CD14-positive monocyte (primary cell): Measurements from ENCODE around the gene ERMAP. TPM values are rescaled to one million over a fixed set of nuclear protein-coding genes. Genes with fewer than 3 reads are reported as not detected.

ENCODE experiments used
- DNase-seq, 3 donors: peaks; one replicate each; pipeline ENCODE4 v3.0.0-alpha.2; 2011 to 2022
- H2AFZ ChIP-seq: 2 replicates; pipeline ENCODE4 v1.6.0; 2012; ENCODE audit warnings: mild to moderate bottlenecking, low read depth, low read length, inconsistent platforms; ENCODE audit not compliant: insufficient read depth, poor library complexity, severe bottlenecking
- H3K27ac ChIP-seq, 2 donors: 1 replicate in 1 of 2; 2 replicates in 1 of 2; pipeline ENCODE4 v1.5.1; 2012 to 2013; ENCODE audit warnings: low read length in 2 of 2, control low read depth in 1 of 2, inconsistent platforms in 1 of 2, low read depth in 1 of 2, mild to moderate bottlenecking in 1 of 2
- H3K27me3 ChIP-seq, 2 donors: one replicate each; pipeline versions ENCODE4 v1.6.0 to v1.6.1; 2011 to 2013; ENCODE audit warnings: low read length in 2 of 2; ENCODE audit not compliant: control insufficient read depth in 2 of 2, insufficient read depth in 2 of 2
- H3K36me3 ChIP-seq, 2 donors: replicated peaks in 1 of 2; 1 replicate in 1 of 2; 2 replicates in 1 of 2; pipeline versions ENCODE4 v1.5.1 to v1.6.1; 2012 to 2013; ENCODE audit warnings: low read length in 2 of 2, control low read depth in 1 of 2, inconsistent platforms in 1 of 2, mild to moderate bottlenecking in 1 of 2; ENCODE audit not compliant: insufficient read depth in 2 of 2, control insufficient read depth in 1 of 2
- H3K4me1 ChIP-seq, 2 donors: 1 replicate in 1 of 2; 2 replicates in 1 of 2; pipeline versions ENCODE4 v1.5.1 to v1.6.1; 2012 to 2013; ENCODE audit warnings: low read length in 2 of 2, control low read depth in 1 of 2, inconsistent platforms in 1 of 2, mild to moderate bottlenecking in 1 of 2, moderate library complexity in 1 of 2; ENCODE audit not compliant: insufficient read depth in 2 of 2, control insufficient read depth in 1 of 2
- H3K4me2 ChIP-seq: replicated peaks from 2 replicates; pipeline ENCODE3; 2012; ENCODE audit warnings: low read length, moderate library complexity, mild to moderate bottlenecking; ENCODE audit not compliant: poor library complexity, severe bottlenecking; ENCODE audit errors: extremely low read depth
- H3K4me3 ChIP-seq, 3 experiments: fragments of 200-600 bp in 1 of 3; sonication (generic) in 1 of 3; replicated peaks in 1 of 3; 1 replicate in 2 of 3; 2 replicates in 1 of 3; pipeline ENCODE4 v1.5.1; 2011 to 2013; ENCODE audit warnings: low read length in 3 of 3, mild to moderate bottlenecking in 3 of 3, control low read depth in 2 of 3, low read depth in 2 of 3, inconsistent platforms in 1 of 3, moderate library complexity in 1 of 3
- H3K79me2 ChIP-seq: 2 replicates; pipeline ENCODE4 v1.6.0; 2012; ENCODE audit warnings: mild to moderate bottlenecking, control low read depth, inconsistent platforms, low read length, moderate library complexity; ENCODE audit not compliant: insufficient read depth
- H3K9ac ChIP-seq: 2 replicates; pipeline ENCODE4 v1.6.0; 2017; ENCODE audit warnings: low read length, mild to moderate bottlenecking; ENCODE audit not compliant: insufficient read depth, poor library complexity, severe bottlenecking
- H3K9me3 ChIP-seq, 2 donors: replicated peaks in 1 of 2; 1 replicate in 1 of 2; 2 replicates in 1 of 2; pipeline versions ENCODE4 v1.5.1 to v1.6.1; 2012 to 2013; ENCODE audit warnings: low read length in 2 of 2, control low read depth in 1 of 2; ENCODE audit not compliant: control insufficient read depth in 1 of 2, insufficient read depth in 1 of 2
- H4K20me1 ChIP-seq: 2 replicates; pipeline ENCODE4 v1.6.0; 2012; ENCODE audit warnings: mild to moderate bottlenecking, low read length, control low read depth, moderate library complexity; ENCODE audit not compliant: insufficient read depth
- H3K27ac Mint-ChIP-seq, 7 donors: one replicate each; pipeline ENCODE4 v1.8.0; 2020; ENCODE audit warnings: mild to moderate bottlenecking in 7 of 7, mixed read lengths in 7 of 7, moderate library complexity in 6 of 7, inconsistent platforms in 2 of 7
- H3K27me3 Mint-ChIP-seq, 3 donors: one replicate each; pipeline ENCODE4 v1.8.0; 2021 to 2022; ENCODE audit warnings: low read depth in 3 of 3, mild to moderate bottlenecking in 3 of 3, mixed read lengths in 3 of 3, moderate library complexity in 3 of 3, inconsistent platforms in 1 of 3
- H3K36me3 Mint-ChIP-seq, 2 donors: one replicate each; pipeline ENCODE4 v1.8.0; 2020; ENCODE audit warnings: mixed read lengths in 2 of 2, inconsistent platforms in 1 of 2, mild to moderate bottlenecking in 1 of 2
- H3K4me1 Mint-ChIP-seq: one replicate; pipeline ENCODE4 v1.8.0; 2020; ENCODE audit warnings: mild to moderate bottlenecking, mixed read lengths
- H3K4me3 Mint-ChIP-seq, 2 donors: one replicate each; pipeline ENCODE4 v1.8.0; 2020; ENCODE audit warnings: mild to moderate bottlenecking in 2 of 2, mixed read lengths in 2 of 2, moderate library complexity in 1 of 2
- H3K9me3 Mint-ChIP-seq, 7 donors: one replicate each; pipeline ENCODE4 v1.8.0; 2020 to 2022; ENCODE audit warnings: mixed read lengths in 7 of 7, mild to moderate bottlenecking in 6 of 7, moderate library complexity in 6 of 7, inconsistent platforms in 2 of 7
- WGBS: methylation state at CpG from one replicate; pipeline ENCODE4 v1.1.5; 2013; ENCODE audit warnings: missing lambda C conversion rate; ENCODE audit not compliant: insufficient coverage; 5-methylcytosine and 5-hydroxymethylcytosine counted together
- intact Hi-C, 2 donors: fragments of 100-400 bp; cut with micrococcal nuclease; formaldehyde crosslinking; loops; one replicate each; pipeline versions ENCODE4 v1.15.0 to v1.15.1; 2023
- polyA plus RNA-seq, 3 donors: library from polyadenylated mRNA; depleted of rRNA in 1 of 3; unstranded in 2 of 3; stranded (reverse) in 1 of 3; fragments of 300-500 nt in 2 of 3; fragments of >200 nt in 1 of 3; fragmentation: Illumina TruSeq in 2 of 3; gene quantifications; 1 replicate in 2 of 3; 2 replicates in 1 of 3; pipeline ENCODE4 v1.2.3, GENCODE V29; 2012 to 2021
- TF ChIP-seq, protein P1 (sequence below): fragments of 200-600 bp; IDR thresholded peaks from one replicate; pipeline ENCODE4 v1.8.0; 2022; ENCODE audit warnings: antibody characterized with exemption, mild to moderate bottlenecking

The ERMAP gene
- polyA plus RNA-seq, 3 donors = 6.0 to 22.7 (median 8.4) TPM

DNA sequence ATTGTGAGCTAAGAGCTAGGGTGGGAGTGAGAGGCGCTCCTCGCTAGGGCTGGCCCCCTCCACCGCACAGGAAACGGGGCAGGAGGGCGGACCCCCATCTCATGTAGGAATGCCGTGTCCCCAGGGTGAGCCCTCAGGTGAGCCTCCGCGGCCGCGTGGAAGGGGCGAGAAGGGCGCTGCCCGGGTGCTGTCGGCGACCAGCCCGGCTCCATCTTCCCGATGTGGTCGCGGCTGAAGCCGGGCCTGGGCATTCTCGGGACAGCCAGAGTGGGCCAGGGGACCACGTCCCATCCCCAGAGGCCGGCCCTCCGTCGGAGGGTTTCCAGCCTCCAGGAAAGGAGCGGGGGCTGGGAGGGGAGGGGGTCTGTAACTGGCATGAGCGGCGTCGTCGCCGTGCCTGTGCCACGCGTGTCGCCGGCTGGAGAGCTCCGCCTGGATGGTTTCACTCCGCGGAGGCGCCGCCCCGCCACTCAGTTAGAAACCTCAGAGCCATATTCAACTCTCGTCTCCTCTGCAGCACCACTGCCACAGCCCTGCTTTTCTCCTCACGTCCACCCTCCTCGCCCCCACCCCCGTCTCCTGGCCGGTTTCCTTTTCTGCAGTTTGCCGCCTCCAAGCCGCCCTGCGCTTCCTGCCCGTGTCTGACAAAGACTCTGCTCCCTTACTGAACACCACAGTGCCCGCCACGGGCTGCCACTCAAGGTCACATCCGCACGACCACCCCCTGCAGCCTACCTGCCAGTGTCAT is 31.8 kb upstream of the ERMAP start, which contains the start of gene TMEM269:
TSS of gene TMEM269 (plus strand) at position 46 of the 748 bp plus-strand sequence. CDS start 4,903 bp downstream, outside the sequence.
- 5% methylated on average over 54 of the region's 54 CpGs for WGBS
- Histone ChIP-seq H3K4me3 (peak within 1 kb of the TSS; percentile 14 to 56 (median 17)), H3K4me2 (peak within 1 kb of the TSS; percentile 65), H3K27ac (no peak within 1 kb of the TSS), H3K9ac (peak within 1 kb of the TSS; percentile 43), H4K20me1 (no peaks in the 10 kb centered on the region), H2AFZ (peak within 1 kb of the TSS; percentile 53), H3K4me1 (peaks cover 7 to 11% of the 10 kb centered on the region in 2 donors), H3K36me3 (peaks cover 14 to 22% of the 10 kb centered on the region in 2 donors), H3K79me2 (no peaks in the 10 kb centered on the region), H3K9me3 (no peaks in the 10 kb centered on the region), H3K27me3 (peaks cover 4 to 24% of the 10 kb centered on the region in 2 donors)
- intact Hi-C loops = loop anchor here in 1 of 2 donors (5.0 kb wide), 1 partner anchor 127 kb away; no protein-coding TSS in a partner anchor
- H3K27ac Mint-ChIP-seq = peak within 1 kb of the TSS in 2 of 7 donors; percentile 39 to 81
- H3K36me3 Mint-ChIP-seq = peaks cover 36 to 37% of the 10 kb centered on the region in 2 donors
- H3K27me3 Mint-ChIP-seq = peaks cover 21 to 29% (median 25%) of the 10 kb centered on the region in 3 donors
- TF ChIP-seq, protein P1, sequence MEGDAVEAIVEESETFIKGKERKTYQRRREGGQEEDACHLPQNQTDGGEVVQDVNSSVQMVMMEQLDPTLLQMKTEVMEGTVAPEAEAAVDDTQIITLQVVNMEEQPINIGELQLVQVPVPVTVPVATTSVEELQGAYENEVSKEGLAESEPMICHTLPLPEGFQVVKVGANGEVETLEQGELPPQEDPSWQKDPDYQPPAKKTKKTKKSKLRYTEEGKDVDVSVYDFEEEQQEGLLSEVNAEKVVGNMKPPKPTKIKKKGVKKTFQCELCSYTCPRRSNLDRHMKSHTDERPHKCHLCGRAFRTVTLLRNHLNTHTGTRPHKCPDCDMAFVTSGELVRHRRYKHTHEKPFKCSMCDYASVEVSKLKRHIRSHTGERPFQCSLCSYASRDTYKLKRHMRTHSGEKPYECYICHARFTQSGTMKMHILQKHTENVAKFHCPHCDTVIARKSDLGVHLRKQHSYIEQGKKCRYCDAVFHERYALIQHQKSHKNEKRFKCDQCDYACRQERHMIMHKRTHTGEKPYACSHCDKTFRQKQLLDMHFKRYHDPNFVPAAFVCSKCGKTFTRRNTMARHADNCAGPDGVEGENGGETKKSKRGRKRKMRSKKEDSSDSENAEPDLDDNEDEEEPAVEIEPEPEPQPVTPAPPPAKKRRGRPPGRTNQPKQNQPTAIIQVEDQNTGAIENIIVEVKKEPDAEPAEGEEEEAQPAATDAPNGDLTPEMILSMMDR = no peak
- H3K9me3 Mint-ChIP-seq = peaks cover 0 to 7% (median 1%) of the 10 kb centered on the region in 7 donors
- peaks cover 13% of the 10 kb centered on the region for H3K4me1 Mint-ChIP-seq
- DNase-seq = no peak
- H3K4me3 Mint-ChIP-seq = peak within 1 kb of the TSS; percentile 77 to 90

DNA sequence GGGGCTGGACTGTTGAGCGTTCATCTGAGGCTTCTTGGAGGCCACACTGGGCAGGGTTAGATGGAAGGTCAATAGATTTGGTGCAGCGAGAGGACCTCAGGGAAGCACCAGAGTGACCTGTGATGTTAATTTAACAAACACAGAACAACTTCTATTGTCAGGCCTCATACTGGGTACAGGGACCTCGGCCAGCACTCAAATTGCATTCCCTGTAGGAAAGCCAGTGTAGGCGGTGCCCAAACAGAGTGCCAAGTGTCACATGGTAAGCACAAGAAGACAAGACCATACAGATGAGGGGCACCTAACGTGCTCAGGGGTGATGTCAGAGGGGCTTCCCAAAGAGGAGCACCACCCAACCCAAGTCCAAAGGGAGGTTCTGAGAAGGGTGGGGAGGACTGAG is 30.8 kb upstream of the ERMAP start:
- Histone ChIP-seq H3K79me2 (no peaks in the 10 kb centered on the region), H3K4me1 (peaks cover 7 to 11% of the 10 kb centered on the region in 2 donors), H3K27me3 (peaks cover 4 to 24% of the 10 kb centered on the region in 2 donors), H3K9me3 (no peaks in the 10 kb centered on the region), H2AFZ (no peak overlapping the region), H3K9ac (no peak overlapping the region), H3K36me3 (peaks cover 5 to 12% of the 10 kb centered on the region in 2 donors), H3K4me2 (no peak overlapping the region), H4K20me1 (no peaks in the 10 kb centered on the region), H3K4me3 (no peak overlapping the region), H3K27ac (no peak overlapping the region)
- H3K4me1 Mint-ChIP-seq = peaks cover 13% of the 10 kb centered on the region
- no peak for DNase-seq
- H3K36me3 Mint-ChIP-seq = peaks cover 28 to 30% of the 10 kb centered on the region in 2 donors
- TF ChIP-seq, protein P1 = no peak
- WGBS = 92% methylated on average over 4 of the region's 5 CpGs
- H3K27me3 Mint-ChIP-seq = peaks cover 21 to 29% (median 25%) of the 10 kb centered on the region in 3 donors
- peaks cover 0 to 7% (median 1%) of the 10 kb centered on the region in 7 donors for H3K9me3 Mint-ChIP-seq
- peak overlapping the region; percentile 77 to 90 for H3K4me3 Mint-ChIP-seq
- H3K27ac Mint-ChIP-seq = no peak overlapping the region
- intact Hi-C loops = no loop called here
